Astrocyte (in vitro differentiated cells and primary cell): Measurements from ENCODE around the gene PLEKHA3.

ENCODE experiments used
- EZH2 ChIP-seq: IDR thresholded peaks from 2 replicates; pipeline ENCODE4 v1.6.1; 2012; ENCODE audit warnings: mild to moderate bottlenecking, low read length, inconsistent platforms; ENCODE audit not compliant: insufficient read depth
- TF ChIP-seq, protein P1 (sequence below): IDR thresholded peaks from 2 replicates; pipeline ENCODE4 v1.5.1; 2011; ENCODE audit warnings: low read depth, mild to moderate bottlenecking, inconsistent platforms, low read length, moderate library complexity; ENCODE audit not compliant: insufficient read depth

DNA sequence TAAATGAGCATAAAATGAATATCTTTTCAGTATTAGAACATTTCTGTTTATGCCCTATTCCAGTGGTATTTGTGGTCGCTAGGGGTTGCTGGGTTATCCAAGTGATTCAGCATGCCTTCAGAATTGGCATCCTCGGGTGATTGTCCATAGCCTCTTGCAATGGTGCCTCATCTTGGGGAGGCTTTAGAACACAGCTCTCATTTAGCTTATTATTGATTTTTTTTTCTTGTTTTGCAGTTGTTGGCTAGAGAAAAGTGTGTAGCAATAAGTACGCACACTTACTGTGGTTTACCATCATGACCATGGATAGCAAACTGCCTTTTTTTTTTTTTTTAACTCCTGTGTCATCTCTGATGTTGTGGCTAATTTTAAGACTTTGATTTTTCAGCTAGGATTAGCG, 33.6 kb downstream of the PLEKHA3 start:
- TF ChIP-seq, protein P1, sequence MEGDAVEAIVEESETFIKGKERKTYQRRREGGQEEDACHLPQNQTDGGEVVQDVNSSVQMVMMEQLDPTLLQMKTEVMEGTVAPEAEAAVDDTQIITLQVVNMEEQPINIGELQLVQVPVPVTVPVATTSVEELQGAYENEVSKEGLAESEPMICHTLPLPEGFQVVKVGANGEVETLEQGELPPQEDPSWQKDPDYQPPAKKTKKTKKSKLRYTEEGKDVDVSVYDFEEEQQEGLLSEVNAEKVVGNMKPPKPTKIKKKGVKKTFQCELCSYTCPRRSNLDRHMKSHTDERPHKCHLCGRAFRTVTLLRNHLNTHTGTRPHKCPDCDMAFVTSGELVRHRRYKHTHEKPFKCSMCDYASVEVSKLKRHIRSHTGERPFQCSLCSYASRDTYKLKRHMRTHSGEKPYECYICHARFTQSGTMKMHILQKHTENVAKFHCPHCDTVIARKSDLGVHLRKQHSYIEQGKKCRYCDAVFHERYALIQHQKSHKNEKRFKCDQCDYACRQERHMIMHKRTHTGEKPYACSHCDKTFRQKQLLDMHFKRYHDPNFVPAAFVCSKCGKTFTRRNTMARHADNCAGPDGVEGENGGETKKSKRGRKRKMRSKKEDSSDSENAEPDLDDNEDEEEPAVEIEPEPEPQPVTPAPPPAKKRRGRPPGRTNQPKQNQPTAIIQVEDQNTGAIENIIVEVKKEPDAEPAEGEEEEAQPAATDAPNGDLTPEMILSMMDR = no peak
- TF ChIP-seq EZH2 = no peak
